Activated CD4-positive, alpha-beta T cell treated with anti-CD3 and anti-CD28 coated beads for 48 hours (primary cell): ENCODE results near the gene ABCC4.
A peak's percentile ranks its signal among the peaks of the same experiment; 100 is the strongest.

Experiments
- DNase-seq: peaks from one replicate; pipeline ENCODE4 v3.0.0-alpha.2; 2020

The ABCC4 gene

DNA sequence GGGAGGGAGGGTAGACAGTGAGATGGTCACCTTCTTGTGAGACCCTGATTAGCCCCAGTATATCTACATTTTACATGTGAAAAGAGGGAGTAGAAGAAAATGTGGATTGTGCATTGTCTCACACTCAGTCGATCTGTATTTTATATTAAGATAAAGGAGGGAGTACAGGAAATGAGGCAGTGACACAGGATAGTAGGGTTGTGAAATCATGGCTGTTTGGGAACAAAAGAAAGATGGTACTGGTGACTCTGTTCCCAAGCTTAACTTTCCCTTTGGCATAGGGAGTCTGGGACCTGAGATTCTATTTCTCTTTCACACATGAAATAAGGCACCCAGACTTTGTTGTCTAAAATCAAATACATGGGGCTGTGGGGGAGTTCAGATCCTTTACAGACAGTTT is 194.7 kb downstream of the ABCC4 start:
- no peak for DNase-seq

DNA sequence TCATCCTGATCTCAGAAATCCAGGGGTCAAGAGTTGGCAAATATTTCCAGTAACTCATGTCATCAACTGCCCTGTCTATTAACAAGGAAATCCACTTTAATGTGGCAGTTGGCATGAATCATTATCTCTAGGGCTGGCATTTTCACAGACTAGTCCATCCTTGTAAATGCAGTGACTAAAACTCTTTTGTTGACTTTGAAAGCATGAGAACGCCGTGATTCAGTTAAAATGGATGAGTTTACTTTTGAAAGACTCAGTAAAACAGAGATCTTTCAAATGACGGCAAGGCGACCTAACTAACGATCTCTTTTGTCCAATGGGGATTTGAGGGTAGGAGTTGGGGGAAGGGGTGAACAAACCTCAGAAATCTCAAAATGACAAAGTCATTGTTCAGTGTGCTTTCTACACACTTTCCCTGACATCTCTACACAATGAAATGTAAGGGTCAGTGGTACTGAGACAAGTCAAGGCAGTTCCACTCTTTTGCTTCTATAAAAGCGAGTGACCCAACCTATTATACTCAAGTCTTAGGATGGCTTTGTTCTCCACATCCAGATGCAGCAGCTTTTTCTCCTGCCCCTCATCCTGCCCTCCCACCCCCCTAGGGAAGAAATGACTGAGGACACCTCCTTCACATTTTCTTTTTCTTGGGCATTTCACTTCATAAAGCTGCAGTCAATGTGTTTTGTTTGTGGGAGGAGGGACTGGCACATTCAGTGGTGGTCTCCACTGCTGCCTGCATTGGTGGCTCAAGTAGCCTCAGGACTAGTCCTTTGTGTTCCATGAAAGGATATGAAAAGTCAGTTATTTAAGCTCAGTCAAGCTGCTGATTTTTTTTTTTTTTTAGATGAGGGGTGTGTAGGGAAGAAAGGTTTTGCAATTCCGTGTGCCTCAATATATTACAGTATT is 200.5 kb downstream of the ABCC4 start:
- DNase-seq: no peak

DNA sequence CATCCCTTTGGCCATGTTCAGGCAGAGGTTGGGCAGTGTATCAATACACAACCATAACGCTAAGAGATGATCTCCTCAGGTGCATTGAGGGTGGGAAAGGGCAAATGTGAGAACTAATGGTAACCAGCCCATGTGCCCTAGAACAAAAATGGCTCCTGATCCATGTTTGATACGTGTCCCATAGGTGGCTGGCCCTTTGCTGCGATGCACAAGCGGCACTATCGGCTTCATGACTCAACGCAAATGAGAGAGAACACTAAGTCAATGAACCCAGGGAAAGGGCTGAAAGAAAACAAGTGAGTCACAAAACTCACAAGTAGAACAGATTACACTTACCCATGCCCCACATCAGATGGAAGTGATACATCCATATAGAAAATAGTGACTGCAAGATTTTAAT is 201.7 kb downstream of the ABCC4 start:
- no peak for DNase-seq

DNA sequence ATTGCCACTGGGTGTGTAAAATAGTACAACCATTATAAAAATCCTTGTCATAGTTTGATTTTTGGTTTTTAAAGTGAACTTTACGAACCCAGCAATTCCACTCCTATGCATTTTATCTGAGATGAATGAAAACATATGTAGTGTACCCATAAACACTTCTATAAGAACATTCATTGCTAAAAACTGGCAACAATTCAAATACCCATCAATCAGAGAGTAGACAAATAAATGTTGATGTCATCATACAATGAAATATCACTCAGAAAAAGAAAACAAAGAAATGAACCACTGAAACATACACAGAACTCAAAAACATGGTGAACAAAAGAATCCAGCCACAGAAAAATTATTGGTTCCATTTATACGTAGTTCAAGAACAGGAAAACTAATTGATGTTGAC is 202.3 kb downstream of the ABCC4 start:
- no peak for DNase-seq

DNA sequence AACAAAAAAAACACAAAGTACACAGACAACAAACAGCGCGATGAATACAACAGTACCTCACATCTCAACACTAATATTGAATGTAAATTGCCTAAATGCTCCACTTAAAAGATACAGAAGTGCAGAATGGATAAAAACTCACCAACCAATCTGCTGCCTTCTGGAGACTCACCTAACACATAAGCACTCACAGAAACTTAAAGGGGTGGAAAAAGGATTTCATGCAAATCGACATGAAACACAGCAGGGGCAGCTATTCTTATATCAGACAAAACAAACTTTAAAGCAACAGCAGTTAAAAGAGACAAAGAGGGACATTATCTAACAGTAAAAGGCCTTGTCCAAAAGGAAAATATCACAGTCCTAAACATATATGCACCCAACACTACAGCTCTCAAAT is 209.5 kb downstream of the ABCC4 start:
- no peak for DNase-seq

DNA sequence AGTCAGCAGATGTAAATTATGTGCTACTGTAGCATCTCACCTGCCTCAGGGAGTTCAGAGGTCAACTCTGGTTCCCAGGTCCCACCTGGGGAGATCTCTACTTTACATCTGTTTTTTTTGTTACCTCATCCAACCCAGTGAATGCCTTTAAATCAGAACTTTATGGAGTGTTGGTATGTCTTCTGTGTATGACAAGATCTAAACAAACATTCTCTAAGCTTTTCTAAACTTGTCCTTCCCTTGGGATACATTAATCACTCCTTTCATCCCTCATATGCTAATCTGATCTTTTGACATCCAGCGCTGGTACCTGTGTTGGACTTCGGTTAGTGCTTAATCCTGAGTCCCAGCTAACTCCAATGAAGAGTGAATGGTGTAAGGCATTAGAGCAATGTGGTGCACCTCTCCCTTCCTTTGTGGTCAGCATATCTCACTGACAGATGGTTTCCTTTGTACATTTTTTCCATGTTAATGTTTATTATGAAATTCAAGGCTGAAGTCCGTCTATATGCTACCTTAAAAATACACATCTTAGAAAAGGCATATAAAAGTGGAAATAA is 213.4 kb downstream of the ABCC4 start:
- DNase-seq: no peak

DNA sequence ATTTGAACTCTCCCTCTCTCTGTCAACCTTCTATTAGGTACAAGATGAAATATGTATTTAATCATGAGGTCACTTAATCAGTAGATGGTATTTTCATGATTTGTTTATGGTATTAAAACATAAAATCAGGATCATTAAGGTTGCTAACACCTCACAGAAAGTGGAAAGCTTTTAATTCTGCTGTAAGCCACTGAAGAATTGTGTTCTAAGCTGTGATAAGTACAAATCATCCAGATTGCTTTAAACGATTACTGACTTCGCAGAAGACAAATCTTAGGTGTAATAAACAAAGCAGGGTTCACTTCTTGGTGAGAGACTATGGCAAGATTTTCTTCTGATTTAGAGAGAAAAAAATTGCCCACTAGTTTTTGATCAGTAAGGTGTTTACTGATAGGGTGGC is 214.5 kb downstream of the ABCC4 start:
- no peak for DNase-seq

DNA sequence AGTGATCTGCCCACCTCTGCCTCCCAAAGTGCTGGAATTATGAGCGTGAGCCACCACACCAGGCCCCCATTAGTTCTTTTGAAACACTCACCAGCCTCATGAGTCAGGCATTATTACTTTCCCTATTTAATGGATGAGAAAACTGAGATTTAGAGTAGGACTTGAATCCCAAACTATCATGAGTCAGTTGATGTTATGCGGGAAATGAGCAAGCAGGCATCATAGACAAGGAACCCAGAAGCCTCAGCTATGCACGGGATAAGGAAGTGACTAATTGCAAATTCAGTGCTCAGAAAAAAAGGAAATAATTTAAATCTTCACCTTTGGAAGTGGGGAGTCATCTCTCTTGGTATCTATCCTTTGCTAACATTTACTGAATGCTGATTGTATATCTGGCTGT is 217.5 kb downstream of the ABCC4 start:
- DNase-seq: no peak

DNA sequence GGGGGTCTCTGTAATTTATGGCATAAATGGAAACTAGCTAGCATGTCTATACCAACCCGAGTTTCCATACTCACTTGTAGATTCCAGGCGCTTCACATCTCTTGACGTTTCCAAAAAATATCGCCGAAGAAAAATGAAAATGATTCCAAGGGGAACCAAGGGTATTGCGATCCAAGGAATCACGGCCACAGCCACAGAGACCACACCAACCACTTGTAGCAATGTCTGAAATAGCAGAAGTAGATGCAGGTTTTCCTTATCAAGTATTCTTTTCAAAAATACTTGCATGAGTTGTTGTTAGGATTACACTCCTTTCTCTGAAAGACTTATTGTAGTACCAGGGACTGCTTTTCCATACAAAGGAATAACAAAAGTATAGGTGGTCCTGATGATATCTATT is 218.2 kb downstream of the ABCC4 start:
- DNase-seq: no peak

DNA sequence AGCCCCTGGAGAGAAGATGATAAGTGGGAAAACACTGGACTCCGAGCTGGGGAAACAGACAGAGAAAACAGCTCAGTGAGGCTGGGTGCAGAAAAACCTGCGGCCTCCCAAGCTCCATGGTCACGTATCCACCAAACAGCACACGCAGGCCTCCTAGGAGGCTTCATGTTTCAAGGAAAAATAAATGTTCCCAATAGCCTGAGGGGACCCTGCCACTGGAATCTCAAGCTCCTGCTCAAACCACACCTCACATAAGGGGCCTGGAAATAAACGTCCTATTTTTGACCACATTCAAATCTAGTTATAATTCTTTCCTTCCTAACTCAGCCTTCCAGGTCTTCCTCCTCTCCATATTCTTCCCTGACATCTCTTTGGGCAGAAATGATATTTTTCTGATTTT is 225.7 kb downstream of the ABCC4 start:
- DNase-seq: no peak

DNA sequence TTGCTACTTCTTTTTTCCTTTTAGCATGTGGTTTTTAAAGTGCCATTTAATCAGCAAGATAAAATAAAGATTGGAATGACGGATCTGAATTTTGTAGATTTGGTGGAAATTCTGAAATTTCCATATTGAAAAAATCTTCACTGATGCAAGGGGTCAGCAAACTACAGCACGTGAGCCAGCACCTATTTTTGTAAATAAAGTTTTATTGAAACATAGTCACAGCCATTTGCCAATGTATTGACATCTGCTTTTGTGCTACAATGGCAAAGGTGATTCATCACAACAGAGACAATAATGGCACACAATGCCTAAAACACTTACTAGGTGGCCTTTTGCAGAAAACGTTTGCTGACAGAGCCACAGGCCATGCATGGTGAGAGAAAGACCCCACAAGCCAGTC is 226.4 kb downstream of the ABCC4 start:
- DNase-seq: no peak

DNA sequence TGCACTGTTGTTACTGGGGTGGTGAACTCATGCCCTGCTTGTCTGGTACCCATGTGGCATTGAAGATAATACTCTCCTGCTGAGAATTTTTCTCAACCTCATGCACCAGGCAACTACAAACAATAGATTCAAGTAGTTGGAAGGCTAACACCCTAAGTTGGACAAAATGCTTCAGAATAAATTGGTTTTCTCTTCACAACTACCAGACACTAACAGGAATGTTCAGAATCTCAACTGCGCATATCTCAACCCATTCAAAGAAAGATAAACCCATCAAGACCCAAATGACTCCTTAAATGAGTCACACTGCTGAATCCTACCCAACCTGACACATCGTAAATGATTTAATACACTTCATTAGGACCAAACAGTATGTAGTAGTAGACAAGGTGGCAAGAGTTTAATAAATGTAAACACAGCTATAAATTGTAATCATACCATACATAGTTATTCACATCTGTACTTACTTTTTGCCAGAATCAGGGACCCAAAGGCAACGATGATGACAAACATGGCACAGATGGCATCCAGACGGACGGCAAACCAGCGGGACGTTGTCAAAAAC is 227.4 kb downstream of the ABCC4 start:
- no peak for DNase-seq

DNA sequence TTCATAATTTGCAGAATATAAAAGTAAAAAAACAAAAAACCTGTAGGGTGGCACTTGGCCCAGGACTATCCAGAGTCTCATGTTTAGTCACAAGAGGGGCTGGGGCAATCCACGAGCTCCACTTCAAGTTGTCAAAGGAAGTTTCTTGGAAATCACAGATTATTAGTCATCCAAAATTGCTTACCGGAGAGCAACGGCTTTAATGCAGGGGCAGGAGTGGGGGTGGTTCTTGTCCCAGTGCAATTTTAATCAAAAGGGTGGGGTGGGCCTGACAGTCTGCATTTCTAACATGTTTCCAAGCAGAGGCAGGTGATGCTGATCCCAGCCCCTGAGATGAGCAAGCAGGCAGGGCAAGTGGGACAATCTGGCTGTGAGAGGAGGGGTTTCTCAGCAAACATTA is 233.9 kb downstream of the ABCC4 start:
- no peak for DNase-seq

DNA sequence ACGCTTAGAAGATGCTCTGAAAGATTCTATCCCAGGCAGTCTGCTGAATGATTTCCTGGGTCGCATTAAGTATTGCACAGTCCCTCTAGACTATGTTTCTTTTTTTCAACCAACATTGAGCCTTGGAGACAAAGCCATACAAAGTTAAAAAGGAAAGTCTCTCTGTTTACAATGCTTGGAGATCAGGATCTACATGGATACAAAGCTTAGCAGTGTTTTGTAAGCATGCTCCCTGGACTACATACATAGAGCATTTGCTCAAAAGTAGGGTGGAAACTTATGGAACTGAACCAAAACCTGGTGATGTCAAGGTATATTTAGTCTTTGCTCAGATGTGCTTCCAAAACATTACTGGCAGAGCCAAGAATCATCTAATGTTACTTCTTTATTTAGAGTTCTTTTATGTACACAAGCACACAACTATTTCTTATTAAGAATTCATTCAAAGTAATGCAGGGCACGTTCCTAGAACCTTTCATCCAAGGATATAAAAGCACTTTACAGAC is 241.2 kb downstream of the ABCC4 start:
- no peak for DNase-seq

DNA sequence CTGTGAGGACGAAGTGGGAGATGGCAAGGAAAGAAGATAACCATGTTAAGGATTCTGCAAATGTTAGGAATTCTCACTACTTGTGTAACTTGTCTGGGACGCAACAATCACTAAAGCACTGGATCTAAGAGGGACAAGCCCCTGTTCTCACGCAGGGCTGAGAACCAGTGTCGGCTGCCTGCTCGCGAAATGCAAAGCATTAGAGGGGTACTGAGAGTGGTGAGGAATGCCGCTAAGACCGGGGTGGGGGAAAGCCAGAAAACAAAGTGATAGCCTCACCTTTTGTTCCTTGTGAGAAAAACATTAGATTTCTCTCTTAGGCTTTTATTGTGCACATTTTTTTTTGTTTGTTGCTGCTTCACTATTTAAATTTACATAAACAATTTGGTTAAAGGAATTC is 241.9 kb downstream of the ABCC4 start:
- DNase-seq: no peak

DNA sequence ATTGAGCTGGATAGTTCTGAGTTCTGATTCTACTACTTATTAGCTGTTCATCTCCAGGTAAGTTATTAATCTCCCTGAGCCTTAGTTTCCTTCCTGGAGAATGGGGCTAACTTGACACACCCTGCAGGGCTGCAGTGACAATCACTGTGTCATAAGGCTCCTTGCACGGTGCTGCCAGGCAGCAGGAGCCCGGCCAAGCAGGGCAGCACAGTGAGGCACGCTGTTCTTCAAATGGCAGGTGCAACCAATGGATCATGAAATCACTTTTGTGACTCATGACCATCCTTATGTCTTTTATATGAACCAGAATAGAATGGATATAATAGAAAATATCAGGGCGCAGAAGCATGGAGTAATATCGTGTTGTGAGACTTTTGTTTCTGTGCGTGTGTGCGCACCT is 242.6 kb downstream of the ABCC4 start:
- DNase-seq: no peak

DNA sequence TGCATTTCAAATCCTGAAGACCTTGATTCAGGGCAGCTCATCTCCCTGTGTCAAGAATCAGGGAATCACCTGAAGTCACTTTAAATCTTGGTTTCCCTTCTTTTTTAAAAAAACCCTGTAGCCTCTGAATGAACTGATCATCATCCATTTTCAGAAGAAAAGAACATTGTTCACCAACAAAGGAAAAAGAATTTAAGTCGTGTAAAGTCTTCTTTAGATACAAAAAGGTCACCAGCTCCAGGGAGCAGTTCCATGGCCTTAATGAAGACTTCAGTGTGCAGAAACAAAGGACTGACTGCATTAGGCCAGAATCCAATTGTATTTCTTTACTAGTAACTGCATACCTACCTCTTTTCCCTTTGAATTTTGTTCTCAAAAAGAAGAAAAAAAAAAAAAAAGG is 245.0 kb downstream of the ABCC4 start:
- DNase-seq: no peak

DNA sequence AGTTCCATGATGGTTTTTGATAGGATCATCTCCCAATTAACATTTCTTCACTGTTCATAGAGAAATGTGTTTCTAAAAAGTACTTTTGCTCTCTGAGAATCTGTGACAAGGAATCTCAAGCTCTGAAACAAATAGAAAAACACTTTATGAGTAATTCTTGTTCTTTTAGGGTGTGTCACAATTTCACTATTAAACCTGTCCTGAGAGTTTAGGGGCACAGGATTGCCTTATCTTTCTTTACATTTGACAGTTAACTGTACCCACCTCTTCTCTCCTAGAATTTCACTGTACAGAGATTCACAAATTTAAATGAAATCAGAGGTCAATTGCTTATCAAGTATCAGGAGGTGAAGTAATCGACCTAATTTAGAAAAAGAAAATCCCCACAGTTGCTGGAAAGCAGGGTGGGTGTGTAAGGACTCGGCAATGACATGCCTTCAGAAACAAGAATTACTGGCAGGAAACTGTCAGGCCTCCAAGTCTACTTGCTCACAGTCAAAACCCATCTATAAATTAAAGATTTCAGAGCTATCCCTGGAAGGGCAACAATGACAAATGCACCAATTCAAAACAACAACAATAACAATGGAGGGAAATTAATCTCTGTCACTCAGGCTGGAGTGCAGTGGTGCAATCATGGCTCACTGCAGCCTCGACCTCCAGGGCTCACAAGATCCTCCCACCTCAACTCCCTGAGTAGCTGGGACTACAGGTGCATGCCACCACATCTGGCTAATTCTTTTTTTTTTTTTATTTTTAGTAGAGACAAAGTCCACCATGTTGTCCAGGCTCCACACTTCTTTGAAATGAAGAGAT is 250.2 kb downstream of the ABCC4 start:
- DNase-seq: peak; percentile 13

DNA sequence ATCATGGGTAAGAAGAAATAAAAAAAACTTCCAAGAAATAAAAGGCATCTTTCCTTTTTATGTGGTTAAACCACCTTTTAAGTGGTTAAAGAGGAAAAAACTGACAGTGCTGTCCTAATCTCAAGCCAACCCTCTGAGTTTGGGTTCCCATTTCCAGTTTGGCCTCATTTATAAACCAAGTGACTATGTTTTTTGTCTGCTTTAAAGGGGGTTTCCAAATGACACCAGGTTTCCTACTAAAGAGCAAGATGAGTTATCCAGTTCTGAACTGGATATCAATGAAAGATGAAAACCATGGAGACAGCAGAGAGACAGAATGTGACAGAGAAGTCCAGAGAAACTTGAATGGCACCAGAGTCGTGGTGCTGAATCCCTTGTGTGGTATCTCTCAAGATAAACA is 251.5 kb downstream of the ABCC4 start:
- DNase-seq: no peak

DNA sequence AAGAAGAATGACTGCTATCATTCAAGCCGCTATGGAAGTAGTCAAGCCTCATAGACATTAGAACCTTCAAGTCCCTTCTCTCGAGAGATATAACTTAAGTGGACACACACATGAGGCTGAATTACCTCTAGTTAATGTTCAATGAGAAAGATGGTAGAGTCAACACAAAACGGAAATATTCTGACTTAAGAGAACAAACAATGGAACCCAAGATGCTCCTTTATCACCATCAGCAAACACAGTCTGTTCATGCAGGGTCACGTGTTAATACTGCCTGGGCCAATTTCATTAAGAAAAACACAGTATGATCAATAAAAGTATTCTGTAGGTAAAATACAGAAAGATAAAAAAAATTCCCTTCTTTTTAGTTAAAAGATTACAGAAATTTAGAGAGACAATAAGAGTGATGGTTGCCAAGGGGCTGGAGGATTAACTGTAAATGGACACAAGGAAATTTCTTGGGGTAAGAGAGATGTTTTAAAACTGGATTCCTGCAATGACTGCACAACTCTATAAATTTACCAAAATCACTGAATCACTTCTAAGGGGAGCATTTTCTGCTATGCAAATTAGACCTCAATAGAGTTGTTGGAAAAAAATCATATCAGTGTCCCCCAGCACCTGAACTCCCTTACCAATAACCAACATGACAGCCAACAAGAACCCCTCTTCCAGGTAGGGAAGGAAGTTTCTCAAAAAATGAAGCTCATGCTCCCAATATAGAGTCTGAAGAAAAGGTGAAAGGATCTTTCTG is 256.6 kb downstream of the ABCC4 start:
- DNase-seq: no peak

DNA sequence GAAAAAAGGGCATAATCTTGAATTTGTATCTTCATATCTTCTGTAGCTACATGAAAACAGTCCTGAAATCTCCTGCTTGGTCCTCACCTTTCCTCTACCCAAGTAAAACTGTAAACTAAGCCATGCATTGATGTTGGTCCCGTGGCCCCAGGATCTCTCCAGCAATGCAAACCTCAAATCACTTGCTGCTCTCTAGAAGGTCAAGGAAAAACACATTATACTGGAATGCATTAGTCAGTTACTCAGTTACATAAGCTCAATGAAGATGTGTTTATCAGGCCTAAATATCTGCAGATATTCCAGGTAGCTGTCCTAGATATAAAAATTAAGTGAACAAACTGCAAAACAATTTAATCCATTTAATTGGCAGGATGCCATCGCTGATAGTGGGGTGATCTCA is 261.8 kb downstream of the ABCC4 start:
- DNase-seq: no peak

DNA sequence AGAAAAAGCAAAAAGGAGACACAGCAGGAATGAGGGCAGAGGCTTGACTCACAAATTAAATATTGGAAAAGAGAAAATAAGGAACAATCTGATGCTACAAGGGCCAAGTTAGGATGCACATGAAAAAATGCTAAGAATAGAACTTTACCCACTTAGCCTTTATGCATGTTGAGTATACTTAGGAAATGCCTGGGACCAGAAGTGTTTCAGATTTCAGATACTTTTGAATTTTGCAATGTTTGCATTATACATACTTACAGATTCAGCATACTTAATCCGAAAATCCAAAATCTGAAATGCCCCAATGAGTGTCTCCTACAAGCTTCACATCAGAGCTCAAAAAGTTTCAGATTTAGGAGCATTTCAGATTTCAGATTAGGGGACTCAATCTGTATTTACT is 262.3 kb downstream of the ABCC4 start:
- DNase-seq: no peak
